MM.1S (cell line): ENCODE data around the gene ITM2C.

ENCODE experiments used
- DNase-seq: peaks from one replicate; pipeline ENCODE4 v3.0.0-alpha.2; 2015
- H2AFZ ChIP-seq: fragments of 300-600 bp; sonication (generic); 2 replicates; pipeline ENCODE4 v1.6.0; 2016; ENCODE audit warnings: antibody characterized with exemption, low read length
- H3F3A ChIP-seq: fragments of 300-600 bp; sonication (generic); 2 replicates; pipeline ENCODE4 v1.6.1; 2016; ENCODE audit warnings: mild to moderate bottlenecking, antibody characterized with exemption, low read length, moderate library complexity, mixed read lengths; ENCODE audit not compliant: insufficient read depth
- H3K27ac ChIP-seq: fragments of 300-600 bp; sonication (generic); 2 replicates; pipeline ENCODE4 v1.5.1; 2016; ENCODE audit warnings: mild to moderate bottlenecking, low read length
- H3K27me3 ChIP-seq: fragments of 300-600 bp; sonication (generic); replicated peaks from 2 replicates; pipeline ENCODE4 v1.6.0; 2016; ENCODE audit warnings: low read length; ENCODE audit not compliant: insufficient read depth
- H3K36me3 ChIP-seq: fragments of 300-600 bp; sonication (generic); replicated peaks from 2 replicates; pipeline ENCODE4 v1.6.1; 2016; ENCODE audit warnings: mild to moderate bottlenecking, low read length, mixed read lengths; ENCODE audit not compliant: insufficient read depth
- H3K4me1 ChIP-seq: fragments of 300-600 bp; sonication (generic); 2 replicates; pipeline ENCODE4 v1.6.1; 2016; ENCODE audit warnings: low read length, mixed read lengths
- H3K4me2 ChIP-seq: fragments of 300-600 bp; sonication (generic); 2 replicates; pipeline ENCODE4 v1.6.0; 2016; ENCODE audit warnings: low read depth, low read length
- H3K4me3 ChIP-seq: fragments of 300-600 bp; sonication (generic); 2 replicates; pipeline ENCODE4 v1.5.1; 2016; ENCODE audit warnings: low read length, mixed read lengths
- H3K79me2 ChIP-seq: fragments of 300-600 bp; sonication (generic); 2 replicates; pipeline ENCODE4 v1.6.1; 2016; ENCODE audit warnings: mixed run types, low read length, mixed read lengths
- H3K9ac ChIP-seq: fragments of 300-600 bp; sonication (generic); 2 replicates; pipeline ENCODE4 v1.6.1; 2016; ENCODE audit warnings: low read length, mixed read lengths
- H3K9me2 ChIP-seq: fragments of 300-600 bp; sonication (generic); replicated peaks from 2 replicates; pipeline ENCODE4 v1.6.1; 2016; ENCODE audit warnings: mild to moderate bottlenecking, low read length, mixed read lengths; ENCODE audit not compliant: insufficient read depth
- H3K9me3 ChIP-seq: fragments of 300-600 bp; sonication (generic); replicated peaks from 2 replicates; pipeline ENCODE4 v1.6.1; 2016; ENCODE audit warnings: mild to moderate bottlenecking, low read length, mixed read lengths; ENCODE audit not compliant: insufficient read depth
- H4K20me1 ChIP-seq: fragments of 300-600 bp; sonication (generic); 2 replicates; pipeline ENCODE4 v1.6.1; 2016; ENCODE audit warnings: mild to moderate bottlenecking, low read length, moderate library complexity, mixed read lengths; ENCODE audit not compliant: insufficient read depth
- EZH2 ChIP-seq: fragments of 300-600 bp; sonication (generic); optimal IDR thresholded peaks from 2 replicates; pipeline ENCODE3; 2017; ENCODE audit warnings: low read depth, mild to moderate bottlenecking, antibody characterized with exemption, low read length, mixed read lengths
- EZH2phosphoT487 ChIP-seq: fragments of 300-600 bp; sonication (generic); IDR thresholded peaks from 2 replicates; pipeline ENCODE4 v1.6.1; 2018; ENCODE audit warnings: antibody characterized with exemption, low read length
- TF ChIP-seq, protein P1 (sequence below): fragments of 300-600 bp; sonication (generic); IDR thresholded peaks from 2 replicates; pipeline ENCODE4 v1.5.1; 2016; ENCODE audit warnings: antibody characterized with exemption, low read length, mixed read lengths

Gene ITM2C

DNA sequence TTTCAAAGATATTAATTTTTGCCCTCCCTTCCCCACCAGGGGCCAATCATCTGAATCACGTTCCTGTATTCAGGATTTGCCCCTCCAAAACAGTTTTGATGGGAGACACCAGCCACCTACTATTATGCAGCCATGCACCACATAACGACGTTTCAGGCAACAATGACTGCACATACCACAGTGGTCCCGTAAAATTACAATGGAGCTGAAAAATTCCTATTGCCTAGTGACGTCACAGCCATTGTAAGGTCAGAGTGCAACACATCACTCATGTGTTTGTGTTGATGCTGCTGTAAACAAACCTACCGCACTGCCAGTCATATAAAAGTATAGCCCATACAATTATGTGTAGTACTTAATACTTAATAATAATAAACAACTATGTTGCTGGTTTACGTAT, 22.6 kb downstream of the ITM2C start:
- H3K4me2 ChIP-seq, result no peak overlapping the region
- H3K27me3 ChIP-seq, result no peaks in the 10 kb centered on the region
- H3F3A ChIP-seq, result peaks cover 19% of the 10 kb centered on the region
- peaks cover 37% of the 10 kb centered on the region for H3K4me1 ChIP-seq
- TF ChIP-seq EZH2phosphoT487, result no peak
- no peak for TF ChIP-seq EZH2
- TF ChIP-seq, protein P1, sequence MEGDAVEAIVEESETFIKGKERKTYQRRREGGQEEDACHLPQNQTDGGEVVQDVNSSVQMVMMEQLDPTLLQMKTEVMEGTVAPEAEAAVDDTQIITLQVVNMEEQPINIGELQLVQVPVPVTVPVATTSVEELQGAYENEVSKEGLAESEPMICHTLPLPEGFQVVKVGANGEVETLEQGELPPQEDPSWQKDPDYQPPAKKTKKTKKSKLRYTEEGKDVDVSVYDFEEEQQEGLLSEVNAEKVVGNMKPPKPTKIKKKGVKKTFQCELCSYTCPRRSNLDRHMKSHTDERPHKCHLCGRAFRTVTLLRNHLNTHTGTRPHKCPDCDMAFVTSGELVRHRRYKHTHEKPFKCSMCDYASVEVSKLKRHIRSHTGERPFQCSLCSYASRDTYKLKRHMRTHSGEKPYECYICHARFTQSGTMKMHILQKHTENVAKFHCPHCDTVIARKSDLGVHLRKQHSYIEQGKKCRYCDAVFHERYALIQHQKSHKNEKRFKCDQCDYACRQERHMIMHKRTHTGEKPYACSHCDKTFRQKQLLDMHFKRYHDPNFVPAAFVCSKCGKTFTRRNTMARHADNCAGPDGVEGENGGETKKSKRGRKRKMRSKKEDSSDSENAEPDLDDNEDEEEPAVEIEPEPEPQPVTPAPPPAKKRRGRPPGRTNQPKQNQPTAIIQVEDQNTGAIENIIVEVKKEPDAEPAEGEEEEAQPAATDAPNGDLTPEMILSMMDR, result no peak
- no peak overlapping the region for H2AFZ ChIP-seq
- no peak overlapping the region for H3K27ac ChIP-seq
- H4K20me1 ChIP-seq, result no peaks in the 10 kb centered on the region
- H3K9ac ChIP-seq, result no peak overlapping the region
- no peaks in the 10 kb centered on the region for H3K36me3 ChIP-seq
- no peaks in the 10 kb centered on the region for H3K9me3 ChIP-seq
- H3K9me2 ChIP-seq, result no peaks in the 10 kb centered on the region
- peaks cover 2% of the 10 kb centered on the region for H3K79me2 ChIP-seq
- DNase-seq, result no peak
- H3K4me3 ChIP-seq, result no peak overlapping the region

DNA sequence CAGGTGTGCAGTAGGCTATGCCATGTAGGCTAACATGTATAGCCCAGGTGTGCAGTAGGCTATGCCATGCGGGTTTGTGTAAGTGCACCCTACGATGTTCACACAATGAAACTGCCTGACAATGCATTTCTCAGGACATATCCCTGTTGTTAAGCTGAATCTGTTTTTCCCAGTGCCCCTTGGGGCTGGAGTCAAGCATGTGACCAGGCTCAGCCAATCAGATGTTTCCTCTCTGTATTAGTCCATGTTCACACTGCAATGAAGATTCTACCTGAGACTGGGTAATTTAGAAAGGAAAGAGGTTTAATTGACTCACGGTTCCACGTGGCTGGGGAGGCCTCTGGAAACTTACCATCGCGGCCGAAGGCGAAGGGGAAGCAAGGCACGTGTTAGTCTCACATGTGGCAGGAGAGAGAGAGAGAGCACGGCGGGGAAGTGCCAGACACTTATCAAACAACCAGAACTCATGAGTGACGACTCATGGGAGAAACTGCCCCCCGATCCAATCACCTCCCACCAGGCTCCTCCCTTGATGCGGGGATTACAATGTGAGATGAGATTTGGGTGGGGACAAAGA, 24.2 kb downstream of the ITM2C start:
- Histone ChIP-seq H3K4me2 (no peak overlapping the region), H3K4me3 (no peak overlapping the region), H3K27me3 (no peaks in the 10 kb centered on the region), H3K9me3 (no peaks in the 10 kb centered on the region), H3F3A (peaks cover 27% of the 10 kb centered on the region), H3K4me1 (peaks cover 50% of the 10 kb centered on the region), H3K9ac (no peak overlapping the region), H4K20me1 (no peaks in the 10 kb centered on the region), H3K9me2 (no peaks in the 10 kb centered on the region), H3K79me2 (peaks cover 11% of the 10 kb centered on the region), H2AFZ (no peak overlapping the region), H3K36me3 (no peaks in the 10 kb centered on the region), H3K27ac (no peak overlapping the region)
- no peak for DNase-seq
- no peak for TF ChIP-seq EZH2phosphoT487
- TF ChIP-seq, protein P1, result no peak
- no peak for TF ChIP-seq EZH2

DNA sequence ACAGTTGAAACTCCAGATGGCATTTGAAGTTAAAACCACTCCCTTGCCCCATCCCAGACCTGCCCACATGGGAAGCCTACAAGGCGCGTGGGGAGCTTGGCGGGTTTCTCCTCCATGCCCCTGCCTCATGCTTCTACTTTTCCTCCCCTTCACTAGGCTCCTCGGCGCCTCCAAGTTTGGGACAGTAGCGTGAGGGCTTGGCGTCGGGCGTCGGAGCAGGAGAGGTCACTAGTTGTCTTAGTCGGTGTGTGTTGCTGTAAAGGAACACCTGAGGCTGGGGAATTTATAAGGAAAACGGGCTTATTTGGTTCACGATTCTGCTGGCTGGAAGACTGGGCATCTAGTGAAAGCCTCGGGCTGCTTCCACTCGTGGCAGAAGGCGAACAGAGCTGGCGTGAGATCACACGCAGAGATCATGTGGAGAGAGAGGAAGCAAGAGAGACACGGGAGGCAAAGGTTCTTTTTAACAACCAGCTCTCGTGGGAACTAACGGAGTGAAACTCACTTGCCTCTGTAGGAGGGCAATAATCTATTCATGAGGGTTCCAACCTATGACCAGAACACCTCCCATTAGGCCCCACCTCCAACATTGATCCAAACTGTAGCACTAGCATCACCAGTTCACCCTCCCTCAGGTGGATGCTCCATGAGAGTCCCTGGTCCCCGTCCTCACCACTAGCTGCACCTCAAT, 25.3 kb downstream of the ITM2C start:
- H3K27ac ChIP-seq, result peak overlapping the region; percentile 92; the same call in 1 of the 2 replicates
- peaks cover 11% of the 10 kb centered on the region for H3K79me2 ChIP-seq
- H2AFZ ChIP-seq, result no peak overlapping the region
- TF ChIP-seq EZH2 (no peak), EZH2phosphoT487 (no peak)
- TF ChIP-seq, protein P1, result no peak
- no peaks in the 10 kb centered on the region for H3K9me3 ChIP-seq
- H3K4me1 ChIP-seq, result peaks cover 58% of the 10 kb centered on the region
- no peak overlapping the region for H3K9ac ChIP-seq
- H3K4me3 ChIP-seq, result no peak overlapping the region
- no peaks in the 10 kb centered on the region for H3K27me3 ChIP-seq
- no peak for DNase-seq
- no peaks in the 10 kb centered on the region for H3K36me3 ChIP-seq
- no peaks in the 10 kb centered on the region for H4K20me1 ChIP-seq
- H3K4me2 ChIP-seq, result no peak overlapping the region
- no peaks in the 10 kb centered on the region for H3K9me2 ChIP-seq
- H3F3A ChIP-seq, result peaks cover 36% of the 10 kb centered on the region
